Keratinocyte (primary cell): ENCODE results near the gene OTOS. TPM values are rescaled to one million over a fixed set of nuclear protein-coding genes. Genes with fewer than 3 reads are reported as not detected.

Source experiments
- DNase-seq: peaks from one replicate; pipeline ENCODE4 v3.0.0-alpha.2; 2011; ENCODE audit warnings: low read depth, missing footprints, low spot score
- FAIRE-seq: peaks from 2 replicates; lab custom pipeline; 2011; peaks lifted over from hg19 to GRCh38; lab: Jason Lieb, UNC
- H2AFZ ChIP-seq: 2 replicates; pipeline ENCODE4 v1.6.0; 2012; ENCODE audit warnings: low read length, control low read depth, inconsistent platforms; ENCODE audit not compliant: control insufficient read depth
- H3K27ac ChIP-seq: 2 replicates; pipeline ENCODE4 v1.5.1; 2011; ENCODE audit warnings: low read length; ENCODE audit not compliant: control insufficient read depth, insufficient read depth
- H3K27me3 ChIP-seq: 3 replicates; pipeline ENCODE4 v1.6.0; 2011; ENCODE audit warnings: low read length; ENCODE audit not compliant: control insufficient read depth, insufficient read depth; ENCODE audit errors: extremely low read depth
- H3K36me3 ChIP-seq, 2 experiments: 2 replicates in 1 of 2; 3 replicates in 1 of 2; pipeline ENCODE4 v1.5.1; 2011; ENCODE audit warnings: low read length in 2 of 2, mild to moderate bottlenecking in 1 of 2; ENCODE audit not compliant: control insufficient read depth in 2 of 2, insufficient read depth in 2 of 2; ENCODE audit errors: extremely low read depth in 1 of 2
- H3K4me1 ChIP-seq: 3 replicates; pipeline ENCODE4 v1.5.1; 2011; ENCODE audit warnings: low read length; ENCODE audit not compliant: control insufficient read depth, insufficient read depth; ENCODE audit errors: extremely low read depth
- H3K4me2 ChIP-seq: 3 replicates; pipeline ENCODE4 v1.6.0; 2011; ENCODE audit warnings: low read depth, low read length; ENCODE audit not compliant: control insufficient read depth, insufficient read depth; ENCODE audit errors: extremely low read depth
- H3K4me3 ChIP-seq, 3 experiments: fragments of 200-600 bp in 1 of 3; sonication (generic) in 1 of 3; 2 replicates in 2 of 3; 3 replicates in 1 of 3; pipeline ENCODE4 v1.5.1; 2011 to 2016; ENCODE audit warnings: low read length in 3 of 3, mild to moderate bottlenecking in 3 of 3, control low read depth in 2 of 3, inconsistent platforms in 1 of 3, low read depth in 1 of 3, mixed read lengths in 1 of 3, mixed run types in 1 of 3, moderate library complexity in 1 of 3; ENCODE audit not compliant: control insufficient read depth in 2 of 3, insufficient read depth in 2 of 3; ENCODE audit errors: extremely low read depth in 1 of 3
- H3K79me2 ChIP-seq: 2 replicates; pipeline ENCODE4 v1.6.0; 2012; ENCODE audit warnings: low read length; ENCODE audit not compliant: control insufficient read depth, insufficient read depth
- H3K9ac ChIP-seq: 3 replicates; pipeline ENCODE4 v1.6.0; 2011; ENCODE audit warnings: low read length; ENCODE audit not compliant: control insufficient read depth, insufficient read depth; ENCODE audit errors: extremely low read depth
- H3K9me1 ChIP-seq: 3 replicates; pipeline ENCODE4 v1.6.0; 2011; ENCODE audit warnings: low read length; ENCODE audit not compliant: control insufficient read depth, insufficient read depth; ENCODE audit errors: extremely low read depth
- H3K9me3 ChIP-seq: 2 replicates; pipeline ENCODE4 v1.5.1; 2012; ENCODE audit warnings: low read depth, low read length; ENCODE audit not compliant: control insufficient read depth
- H4K20me1 ChIP-seq: 3 replicates; pipeline ENCODE4 v1.6.0; 2011; ENCODE audit warnings: low read length; ENCODE audit not compliant: control insufficient read depth, insufficient read depth; ENCODE audit errors: extremely low read depth
- CTCF ChIP-seq, 3 experiments: IDR thresholded peaks in 1 of 3; conservative IDR thresholded peaks in 1 of 3; optimal IDR thresholded peaks in 1 of 3; 2 replicates in 2 of 3; 3 replicates in 1 of 3; pipeline versions ENCODE3 to v1.5.1; 2011; ENCODE audit warnings: low read length in 3 of 3, mild to moderate bottlenecking in 3 of 3, moderate library complexity in 2 of 3, control low read depth in 1 of 3, inconsistent platforms in 1 of 3; ENCODE audit not compliant: insufficient read depth in 2 of 3; ENCODE audit errors: extremely low read depth in 1 of 3
- EZH2 ChIP-seq: IDR thresholded peaks from one replicate; pipeline ENCODE4 v1.6.1; 2012; ENCODE audit warnings: inconsistent platforms, mild to moderate bottlenecking, low read length, moderate library complexity
- dilution Hi-C: fragments of 300-500 bp; cut with MboI; formaldehyde crosslinking; loops from one replicate; pipeline ENCODE4 v1.7.0; 2020; ENCODE audit warnings: low sequenced_read_pairs; ENCODE audit not compliant: extremely low pct_ligation_motif_present
- polyA plus RNA-seq, 5 experiments: library from polyadenylated mRNA; depleted of rRNA in 3 of 5; stranded (reverse) in 3 of 5; stranded (forward) in 1 of 5; unstranded in 1 of 5; fragments of >200 nt; gene quantifications; 1 replicate in 1 of 5; 2 replicates in 3 of 5; 3 replicates in 1 of 5; pipeline versions ENCODE4 v1.2.1 to v1.2.3, GENCODE V29; 2011 to 2012; ENCODE audit warnings: missing spikeins in 2 of 5, low read depth in 1 of 5, low replicate concordance in 1 of 5

Gene OTOS
- polyA plus RNA-seq, 1 donor (not counting 4 experiments of a cell fraction or from before 2014, with no cell fraction given), result not detected

- Histone ChIP-seq H4K20me1 (peaks cover 2% of the 10 kb centered on the region), H3K4me2 (no peak overlapping the region), H3K9ac (no peak overlapping the region), H3K9me1 (no peaks in the 10 kb centered on the region), H3K4me1 (no peaks in the 10 kb centered on the region), H3K36me3 (no peaks in the 10 kb centered on the region), H3K27ac (no peak overlapping the region), H3K27me3 (peaks cover 30% of the 10 kb centered on the region), H3K79me2 (no peaks in the 10 kb centered on the region), H3K4me3 (no peak overlapping the region), H2AFZ (no peak overlapping the region), H3K9me3 (no peaks in the 10 kb centered on the region)
- TF ChIP-seq EZH2, result no peak
- TF ChIP-seq CTCF (optimal IDR thresholded peaks at IDR 0.05 in 1 of 3, IDR thresholded peaks at IDR 0.05 in 1 of 3, conservative IDR thresholded peaks at IDR 0.05 in 1 of 3; ENCODE audit: extremely low read depth in 1 of 3, insufficient read depth in 2 of 3, low read length in 3 of 3), result no peak
- dilution Hi-C loops, result no loop called here
- FAIRE-seq, result no peak
- DNase-seq, result no peak
These were observed 15.4 kb upstream of the OTOS start for GRCh38 chr2:240155745-240156390.

GRCh38 chr2:240155048-240155744 lies 14.7 kb upstream of the OTOS start:
- no peak overlapping the region for H2AFZ ChIP-seq
- H3K9ac ChIP-seq, result no peak overlapping the region
- DNase-seq (no peak), FAIRE-seq (no peak)
- H3K4me1 ChIP-seq, result no peaks in the 10 kb centered on the region
- H3K27ac ChIP-seq, result no peak overlapping the region
- no peaks in the 10 kb centered on the region for H3K9me1 ChIP-seq
- peaks cover 30% of the 10 kb centered on the region for H3K27me3 ChIP-seq
- no peaks in the 10 kb centered on the region for H3K9me3 ChIP-seq
- no peaks in the 10 kb centered on the region for H3K36me3 ChIP-seq
- H3K79me2 ChIP-seq, result no peaks in the 10 kb centered on the region
- TF ChIP-seq CTCF (optimal IDR thresholded peaks at IDR 0.05 in 1 of 3, IDR thresholded peaks at IDR 0.05 in 1 of 3, conservative IDR thresholded peaks at IDR 0.05 in 1 of 3; ENCODE audit: extremely low read depth in 1 of 3, insufficient read depth in 2 of 3, low read length in 3 of 3) (no peak), EZH2 (no peak)
- dilution Hi-C loops, result no loop called here
- no peak overlapping the region for H3K4me2 ChIP-seq
- no peak overlapping the region for H3K4me3 ChIP-seq
- H4K20me1 ChIP-seq, result peaks cover 2% of the 10 kb centered on the region
